Kidney (tissue), 22 donors: Measurements from ENCODE around the gene GRIA4. TPM values are rescaled to one million over a fixed set of nuclear protein-coding genes. Genes with fewer than 3 reads are reported as not detected.

Source experiments
- DNase-seq, 5 donors: peaks; one replicate each; pipeline ENCODE4 v3.0.0-alpha.2; 2013 to 2020
- FAIRE-seq: peaks from 2 replicates; lab custom pipeline; 2012; peaks lifted over from hg19 to GRCh38; lab: Jason Lieb, UNC
- H3K27ac ChIP-seq, 2 donors: one replicate each; pipeline ENCODE4 v1.7.0; 2013; ENCODE audit warnings: low read depth in 2 of 2, low read length in 2 of 2, inconsistent platforms in 1 of 2
- H3K27me3 ChIP-seq: one replicate; pipeline ENCODE4 v1.7.1; 2013; ENCODE audit warnings: low read length, inconsistent platforms; ENCODE audit not compliant: control insufficient read depth, insufficient read depth
- H3K36me3 ChIP-seq, 3 donors: one replicate each; pipeline versions ENCODE4 v1.7.0 to v1.7.1; 2013; ENCODE audit warnings: low read length in 3 of 3, control low read depth in 1 of 3, inconsistent platforms in 1 of 3; ENCODE audit not compliant: insufficient read depth in 3 of 3, control insufficient read depth in 2 of 3
- H3K4me1 ChIP-seq, 3 donors: one replicate each; pipeline versions ENCODE4 v1.7.0 to v1.7.1; 2013; ENCODE audit warnings: low read length in 3 of 3, inconsistent platforms in 1 of 3, low read depth in 1 of 3; ENCODE audit not compliant: control insufficient read depth in 2 of 3, insufficient read depth in 2 of 3
- H3K4me3 ChIP-seq, 3 donors: one replicate each; pipeline versions ENCODE4 v1.7.0 to v1.8.1; 2013; ENCODE audit warnings: low read length in 3 of 3, control low read depth in 1 of 3, inconsistent platforms in 1 of 3
- H3K9ac ChIP-seq, 3 donors: one replicate each; pipeline versions ENCODE4 v1.7.0 to v1.7.1; 2013; ENCODE audit warnings: low read length in 3 of 3, control low read depth in 1 of 3, inconsistent platforms in 1 of 3
- H3K9me3 ChIP-seq, 3 donors: one replicate each; pipeline versions ENCODE4 v1.7.0 to v1.7.1; 2013; ENCODE audit warnings: low read length in 3 of 3, control low read depth in 1 of 3, inconsistent platforms in 1 of 3; ENCODE audit not compliant: control insufficient read depth in 2 of 3, insufficient read depth in 1 of 3
- CTCF ChIP-seq: IDR thresholded peaks from 3 replicates; pipeline ENCODE4 v1.5.1; 2012; ENCODE audit warnings: mild to moderate bottlenecking, moderate library complexity, borderline replicate concordance; ENCODE audit not compliant: insufficient read depth; ENCODE audit errors: extremely low read depth
- intact Hi-C: fragments of 100-400 bp; cut with DNase I; formaldehyde crosslinking; loops from one replicate; pipeline ENCODE4 v1.11.1; 2022
- long read RNA-seq, 10 donors: library from polyadenylated mRNA in 1 of 10; unstranded in 1 of 10; transcript quantifications; one replicate each; pipeline ENCODE4 v2.0.0 and lab custom pipeline, GENCODE V29; 2021 to 2026
- polyA plus RNA-seq: library from polyadenylated mRNA; stranded (reverse); fragments of 350-450 nt; fragmentation: Illumina TruSeq; extraction: RNeasy Lipid Tissue Mini Kit (QIAGEN cat#74804); gene quantifications from one replicate; pipeline ENCODE4 v1.2.3, GENCODE V29; 2014; ENCODE audit warnings: low read depth, low replicate concordance; ENCODE audit not compliant: insufficient read depth
- total RNA-seq: library from RNA; stranded (reverse); fragmentation: NEBNext Ultra II Directional; extraction: Animal tissue kit (Norgen Biotek cat#: 25700); gene quantifications from one replicate; pipeline ENCODE4 v1.2.1, GENCODE V29; 2021
- donor health status: control.
- donor health status: control.
- donor health status: control.
- donor health status: control.
- donor health status: control.
- donor health status: DM: yes; HTN: yes; CAD: no.
- donor health status: Normal renal cell carcinoma (clear cell type).

Gene GRIA4
- not detected for total RNA-seq
- 0.45 TPM for polyA plus RNA-seq
- long read RNA-seq, donor 1: 0 reads
- long read RNA-seq, donor 2: 0 reads
- long read RNA-seq, donor 3: 0 reads
- long read RNA-seq, donor 4: 0 reads
- long read RNA-seq, donor 5: 0 reads
- long read RNA-seq, donor 6: 0 reads
- long read RNA-seq, donor 7: 0 reads
- long read RNA-seq, donor 8: 0 reads
- long read RNA-seq, donor 9: 0 reads
- long read RNA-seq, donor 10: 0 reads

- no peak for TF ChIP-seq CTCF
- Histone ChIP-seq H3K27me3 (peaks cover 19% of the 10 kb centered on the region), H3K9ac (no peak within 1 kb of the TSS), H3K9me3 (no peaks in the 10 kb centered on the region), H3K36me3 (no peaks in the 10 kb centered on the region), H3K4me1 (peaks cover 0 to 14% (median 0%) of the 10 kb centered on the region in 3 donors), H3K4me3 (peak within 1 kb of the TSS; percentile 3 to 44 (median 32)), H3K27ac (no peak within 1 kb of the TSS)
- intact Hi-C loops: no loop called here
- DNase-seq: peak; percentile 61 to 73 (median 68)
- no peak for FAIRE-seq
Measured at GRCh38 chr11:105609832-105610781, at the start of gene GRIA4. GRIA4 (plus strand) TSS chr11:105610073; CDS start chr11:105610998, 925 bp downstream.

GRCh38 chr11:105573091-105573490, 36.8 kb upstream of the GRIA4 start:
- TF ChIP-seq CTCF: no peak
- peak in 1 of 5 donors; percentile 3 for DNase-seq
- Histone ChIP-seq H3K36me3 (no peaks in the 10 kb centered on the region), H3K27me3 (no peaks in the 10 kb centered on the region), H3K4me1 (no peaks in the 10 kb centered on the region), H3K27ac (no peak overlapping the region), H3K9ac (no peak overlapping the region), H3K4me3 (no peak overlapping the region), H3K9me3 (no peaks in the 10 kb centered on the region)
- intact Hi-C loops: no loop called here
- no peak for FAIRE-seq

GRCh38 chr11:105574974-105575373, 34.9 kb upstream of the GRIA4 start:
- intact Hi-C loops: no loop called here
- no peaks in the 10 kb centered on the region for H3K27me3 ChIP-seq
- no peaks in the 10 kb centered on the region for H3K9me3 ChIP-seq
- H3K4me1 ChIP-seq: no peaks in the 10 kb centered on the region
- DNase-seq (no peak), FAIRE-seq (no peak)
- no peak overlapping the region for H3K4me3 ChIP-seq
- H3K36me3 ChIP-seq: no peaks in the 10 kb centered on the region
- no peak overlapping the region for H3K27ac ChIP-seq
- no peak overlapping the region for H3K9ac ChIP-seq
- TF ChIP-seq CTCF: no peak
